HCT116 (cell line): ENCODE data around the gene EHD4. TPM values are rescaled to one million over a fixed set of nuclear protein-coding genes. Genes with fewer than 3 reads are reported as not detected.

Source experiments
- ATAC-seq: fragments of 200-7000 bp; cut with Tn5 transposase; 2 replicates; pipeline ENCODE4 v1.9.1; 2020; ENCODE audit warnings: mild to moderate bottlenecking, moderate library complexity
- BruUV-seq: library from RNA; stranded (reverse); fragments of 400-500 nt; replicated peaks from 2 replicates; lab custom pipeline; 2021; lab: Mats Ljungman, UMichigan
- CTCF ChIA-PET: fragments of 300-600 bp; sonication (Branson Sonifier 250); formaldehyde crosslinking; loops from one replicate; lab custom pipeline; 2021; ENCODE audit warnings: antibody characterized with exemption; lab: Charles Lee
- POLR2A ChIA-PET: fragments of 300-600, 350-600 bp; sonication (Branson Sonifier 250); formaldehyde crosslinking; loops from one replicate; lab custom pipeline; 2021; ENCODE audit warnings: antibody characterized with exemption; lab: Charles Lee
- RAD21 ChIA-PET, 2 experiments: fragments of 300-600 bp; sonication (Branson Sonifier 250); formaldehyde crosslinking; loops; one replicate each; lab custom pipeline; 2023; ENCODE audit warnings: low total read pairs in 2 of 2; ENCODE audit not compliant: uncharacterized antibody in 2 of 2, unreplicated experiment in 2 of 2, low non-redundant PET in 1 of 2; lab: Charles Lee
- DNase-seq: peaks from one replicate; pipeline ENCODE4 v3.0.0-alpha.2; 2010; ENCODE audit warnings: low read depth, low spot score
- H2AFZ ChIP-seq: fragments of 200-600 bp; shearing (Covaris generic), sonication (generic); 2 replicates; pipeline ENCODE4 v1.6.1; 2017; ENCODE audit warnings: low read depth, mixed run types, mixed read lengths, antibody characterized with exemption, low read length; ENCODE audit not compliant: poor library complexity, severe bottlenecking
- H3K27ac ChIP-seq: 2 replicates; pipeline ENCODE4 v1.5.1; 2012; ENCODE audit warnings: low read depth, low read length
- H3K27me3 ChIP-seq: fragments of 200-600 bp; sonication (generic); 2 replicates; pipeline ENCODE4 v1.6.1; 2016; ENCODE audit warnings: mixed run types, low read length, mixed read lengths; ENCODE audit not compliant: insufficient read depth
- H3K36me3 ChIP-seq, 2 experiments: fragments of 200-500 bp in 1 of 2; fragments of 200-600 bp in 1 of 2; sonication (Bioruptor generic) in 1 of 2; sonication (generic) in 1 of 2; 2 replicates each; pipeline versions ENCODE4 v1.5.1 to v1.6.1; 2014 to 2016; ENCODE audit warnings: low read length in 2 of 2, inconsistent platforms in 1 of 2, mixed read lengths in 1 of 2, mixed run types in 1 of 2; ENCODE audit not compliant: insufficient read depth in 2 of 2, control insufficient read depth in 1 of 2
- H3K4me1 ChIP-seq, 2 experiments: fragments of 200-600 bp in 1 of 2; sonication (generic) in 1 of 2; 2 replicates each; pipeline versions ENCODE4 v1.5.1 to v1.6.1; 2012 to 2017; ENCODE audit warnings: low read length in 2 of 2, inconsistent platforms in 1 of 2, mild to moderate bottlenecking in 1 of 2, mixed read lengths in 1 of 2, mixed run types in 1 of 2, moderate library complexity in 1 of 2; ENCODE audit not compliant: insufficient read depth in 2 of 2, control insufficient read depth in 1 of 2
- H3K4me2 ChIP-seq: fragments of 200-600 bp; sonication (generic); 2 replicates; pipeline ENCODE4 v1.6.1; 2017; ENCODE audit warnings: mixed run types, low read length, mixed read lengths
- H3K4me3 ChIP-seq, 2 experiments: fragments of 200-600 bp in 1 of 2; sonication (generic) in 1 of 2; replicated peaks in 1 of 2; 2 replicates each; pipeline ENCODE4 v1.5.1; 2011 to 2016; ENCODE audit warnings: low read length in 2 of 2, control low read depth in 1 of 2, low read depth in 1 of 2, mild to moderate bottlenecking in 1 of 2, mixed read lengths in 1 of 2, mixed run types in 1 of 2
- H3K79me2 ChIP-seq: fragments of 200-600 bp; sonication (generic); 2 replicates; pipeline ENCODE4 v1.6.1; 2017; ENCODE audit warnings: mild to moderate bottlenecking, mixed run types, low read length, moderate library complexity, mixed read lengths; ENCODE audit not compliant: insufficient read depth
- H3K9ac ChIP-seq: fragments of 200-600 bp; sonication (generic); 2 replicates; pipeline ENCODE4 v1.6.1; 2016; ENCODE audit warnings: low read length, mixed read lengths
- H3K9me2 ChIP-seq: fragments of 200-600 bp; sonication (generic), shearing (Covaris generic); 2 replicates; pipeline ENCODE4 v1.6.1; 2017; ENCODE audit warnings: mixed run types, mild to moderate bottlenecking, moderate library complexity; ENCODE audit not compliant: insufficient read depth
- H3K9me3 ChIP-seq, 2 experiments: fragments of 200-500 bp in 1 of 2; fragments of 200-600 bp in 1 of 2; sonication (Bioruptor generic) in 1 of 2; sonication (generic) in 1 of 2; 2 replicates each; pipeline ENCODE4 v1.6.1; 2014 to 2017; ENCODE audit warnings: low read length in 2 of 2, mixed read lengths in 2 of 2, inconsistent platforms in 1 of 2, low read depth in 1 of 2, mild to moderate bottlenecking in 1 of 2, mixed run types in 1 of 2, moderate library complexity in 1 of 2; ENCODE audit not compliant: control insufficient read depth in 1 of 2, insufficient read depth in 1 of 2
- H4K20me1 ChIP-seq: fragments of 200-600 bp; sonication (generic), shearing (Covaris generic); 2 replicates; pipeline ENCODE4 v1.6.1; 2017; ENCODE audit warnings: mixed run types, mild to moderate bottlenecking, moderate library complexity; ENCODE audit not compliant: insufficient read depth
- CEBPB ChIP-seq: IDR thresholded peaks from 2 replicates; pipeline ENCODE4 v1.6.1; 2012; ENCODE audit warnings: low read depth
- EGR1 ChIP-seq: IDR thresholded peaks from 2 replicates; pipeline ENCODE4 v1.6.1; 2012; ENCODE audit warnings: low read depth
- ELF1 ChIP-seq: IDR thresholded peaks from 2 replicates; pipeline ENCODE4 v1.6.1; 2012; ENCODE audit warnings: low read depth, borderline replicate concordance
- EZH2 ChIP-seq: fragments of 200-600 bp; sonication (generic); IDR thresholded peaks from 2 replicates; pipeline ENCODE4 v1.6.1; 2017; ENCODE audit warnings: antibody characterized with exemption, mixed run types
- EZH2phosphoT487 ChIP-seq: fragments of 200-600 bp; IDR thresholded peaks from 2 replicates; pipeline ENCODE4 v1.6.1; 2018; ENCODE audit warnings: antibody characterized with exemption, borderline replicate concordance
- FOSL1 ChIP-seq: IDR thresholded peaks from 2 replicates; pipeline ENCODE4 v1.6.1; 2012; ENCODE audit warnings: low read depth
- JUND ChIP-seq: IDR thresholded peaks from 2 replicates; pipeline ENCODE4 v1.6.1; 2012
- POLR2A ChIP-seq: IDR thresholded peaks from 2 replicates; pipeline ENCODE4 v1.7.0; 2011; ENCODE audit warnings: borderline replicate concordance; ENCODE audit not compliant: insufficient read depth, insufficient read length; ENCODE audit errors: extremely low read depth
- POLR2AphosphoS5 ChIP-seq: IDR thresholded peaks from 2 replicates; pipeline ENCODE4 v1.6.1; 2011; ENCODE audit warnings: mild to moderate bottlenecking, low read depth, low read length, moderate library complexity
- RAD21 ChIP-seq: IDR thresholded peaks from 2 replicates; pipeline ENCODE4 v1.6.1; 2012; ENCODE audit warnings: low read depth, mild to moderate bottlenecking
- SIN3A ChIP-seq: IDR thresholded peaks from 2 replicates; pipeline ENCODE4 v1.6.1; 2012; ENCODE audit warnings: low read depth
- SP1 ChIP-seq: IDR thresholded peaks from 2 replicates; pipeline ENCODE4 v1.6.1; 2012; ENCODE audit warnings: low read depth
- SRF ChIP-seq: IDR thresholded peaks from 2 replicates; pipeline ENCODE4 v1.6.1; 2012; ENCODE audit warnings: low read depth
- TCF7L2 ChIP-seq: IDR thresholded peaks from 2 replicates; pipeline ENCODE4 v1.7.0; 2011; ENCODE audit warnings: borderline replicate concordance, inconsistent platforms; ENCODE audit not compliant: insufficient read depth, insufficient read length; ENCODE audit errors: extremely low read depth
- YY1 ChIP-seq: IDR thresholded peaks from 2 replicates; pipeline ENCODE4 v1.6.1; 2011; ENCODE audit warnings: low read length, low read depth, moderate library complexity, mild to moderate bottlenecking; ENCODE audit not compliant: insufficient replicate concordance; ENCODE audit errors: extremely low read depth
- ZBTB33 ChIP-seq: IDR thresholded peaks from 2 replicates; pipeline ENCODE4 v1.6.1; 2011; ENCODE audit warnings: mild to moderate bottlenecking, low read length, moderate library complexity; ENCODE audit not compliant: insufficient replicate concordance; ENCODE audit errors: extremely low read depth
- ZFX ChIP-seq: fragments of 450-650 bp; IDR thresholded peaks from 2 replicates; pipeline ENCODE4 v1.6.1; 2017
- intact Hi-C: fragments of 100-400 bp; cut with micrococcal nuclease; formaldehyde crosslinking; loops from 2 replicates; pipeline ENCODE4 v1.10.0; 2022
- total RNA-seq: library from RNA; stranded (reverse); gene quantifications from one replicate; pipeline ENCODE4 v1.2.1, GENCODE V29; 2021; ENCODE audit not compliant: unreplicated experiment

The EHD4 gene
- total RNA-seq, 1 experiment from 2014 or later = 28.0 TPM

- H3K4me1 ChIP-seq = no peaks in the 10 kb centered on the region
- ChIA-PET RAD21 (no interaction called here), CTCF (no interaction called here), POLR2A (no interaction called here)
- no peak for ATAC-seq
- no peak overlapping the region for H3K4me3 ChIP-seq
- no peak overlapping the region for H3K4me2 ChIP-seq
- intact Hi-C loops = no loop called here
- no peak overlapping the region for H3K27ac ChIP-seq
- H4K20me1 ChIP-seq = no peaks in the 10 kb centered on the region
- H2AFZ ChIP-seq = no peak overlapping the region
- H3K36me3 ChIP-seq = no peaks in the 10 kb centered on the region
- no peak for DNase-seq
- no TSS peak for BruUV-seq
- H3K9ac ChIP-seq = no peak overlapping the region
- H3K79me2 ChIP-seq = no peaks in the 10 kb centered on the region
- no peaks in the 10 kb centered on the region for H3K9me3 ChIP-seq
- TF ChIP-seq EGR1 (no peak), RAD21 (no peak), TCF7L2 (no peak), ZFX (no peak), EZH2phosphoT487 (no peak), EZH2 (no peak), JUND (no peak), YY1 (no peak), CEBPB (no peak), SP1 (no peak), POLR2A (no peak), FOSL1 (no peak), SRF (no peak), ZBTB33 (no peak), ELF1 (no peak), POLR2AphosphoS5 (no peak), SIN3A (no peak)
- TF ChIP-seq, all 23 proteins: peak for 0
- H3K9me2 ChIP-seq = no peaks in the 10 kb centered on the region
- no peaks in the 10 kb centered on the region for H3K27me3 ChIP-seq
Measured at GRCh38 chr15:41881920-41882688, 90.3 kb downstream of the EHD4 start.
